H1 (cell line): Measurements from ENCODE around the gene CBLB. TPM values are rescaled to one million over a fixed set of nuclear protein-coding genes. Genes with fewer than 3 reads are reported as not detected.

Experiments used
- BRCA1 ChIP-seq: IDR thresholded peaks from 2 replicates; pipeline ENCODE4 v1.6.1; 2012; ENCODE audit warnings: low read depth, low read length, improper control_type of control experiment
- CHD7 ChIP-seq: fragments of 300-600 bp; sonication (generic); IDR thresholded peaks from 2 replicates; pipeline ENCODE4 v1.7.1; 2012; ENCODE audit warnings: low read length, moderate library complexity, mild to moderate bottlenecking, inconsistent platforms; ENCODE audit not compliant: insufficient replicate concordance
- EGR1 ChIP-seq: IDR thresholded peaks from 2 replicates; pipeline ENCODE4 v1.6.1; 2011; ENCODE audit warnings: low read depth, low read length, borderline replicate concordance
- EP300 ChIP-seq, 2 experiments: IDR thresholded peaks; 1 replicate in 1 of 2; 2 replicates in 1 of 2; pipeline ENCODE4 v1.6.1; 2011 to 2012; ENCODE audit warnings: low read depth in 2 of 2, low read length in 2 of 2, mild to moderate bottlenecking in 2 of 2, borderline replicate concordance in 1 of 2, inconsistent platforms in 1 of 2, moderate library complexity in 1 of 2
- JUND ChIP-seq: IDR thresholded peaks from 2 replicates; pipeline ENCODE4 v1.6.1; 2011; ENCODE audit warnings: mild to moderate bottlenecking, improper control_type of control experiment, low read length
- KDM1A ChIP-seq: fragments of 200-600, 300-600 bp; sonication (generic); IDR thresholded peaks from 2 replicates; pipeline ENCODE4 v1.7.1; 2016; ENCODE audit warnings: mild to moderate bottlenecking, low read length, borderline replicate concordance
- KDM4A ChIP-seq: IDR thresholded peaks from one replicate; pipeline ENCODE4 v1.7.1; 2012; ENCODE audit warnings: low read depth, mild to moderate bottlenecking, moderate library complexity, low read length, inconsistent platforms; ENCODE audit not compliant: severe bottlenecking
- MAFK ChIP-seq: IDR thresholded peaks from 2 replicates; pipeline ENCODE4 v1.6.1; 2012; ENCODE audit warnings: low read depth, mild to moderate bottlenecking, improper control_type of control experiment, low read length
- NRF1 ChIP-seq: IDR thresholded peaks from 2 replicates; pipeline ENCODE4 v1.6.1; 2011; ENCODE audit warnings: mild to moderate bottlenecking, low read depth, low read length, improper control_type of control experiment
- POU5F1 ChIP-seq: IDR thresholded peaks from 2 replicates; pipeline ENCODE4 v1.6.1; 2011; ENCODE audit warnings: low read depth, mild to moderate bottlenecking, low read length, moderate library complexity
- RBBP5 ChIP-seq: IDR thresholded peaks from 2 replicates; pipeline ENCODE4 v1.7.1; 2012; ENCODE audit warnings: low read depth, mild to moderate bottlenecking, inconsistent platforms, low read length, moderate library complexity, borderline replicate concordance
- polyA plus RNA-seq, 7 experiments: library from polyadenylated mRNA; depleted of rRNA in 3 of 7; stranded (reverse) in 5 of 7; unstranded in 2 of 7; fragments of >200 nt in 5 of 7; fragments of 200-250 nt in 2 of 7; gene quantifications; 1 replicate in 5 of 7; 2 replicates in 1 of 7; 4 replicates in 1 of 7; pipeline versions ENCODE4 v1.2.1 to v1.2.3, GENCODE V29; 2011 to 2013; ENCODE audit warnings: missing spikeins in 2 of 7, mixed read lengths in 2 of 7
- total RNA-seq: library from RNA; stranded (reverse); fragmentation: NEBNext Ultra II Directional; extraction: Animal tissue kit (Norgen Biotek cat#: 25700); gene quantifications from 2 replicates; pipeline ENCODE4 v1.2.1, GENCODE V29; 2021

The CBLB gene
- total and polyA plus RNA-seq, 2 of the 8 experiments (the other 6 are each of a cell fraction or from before 2014, with no cell fraction given), result 14.5 to 26.0 TPM

DNA sequence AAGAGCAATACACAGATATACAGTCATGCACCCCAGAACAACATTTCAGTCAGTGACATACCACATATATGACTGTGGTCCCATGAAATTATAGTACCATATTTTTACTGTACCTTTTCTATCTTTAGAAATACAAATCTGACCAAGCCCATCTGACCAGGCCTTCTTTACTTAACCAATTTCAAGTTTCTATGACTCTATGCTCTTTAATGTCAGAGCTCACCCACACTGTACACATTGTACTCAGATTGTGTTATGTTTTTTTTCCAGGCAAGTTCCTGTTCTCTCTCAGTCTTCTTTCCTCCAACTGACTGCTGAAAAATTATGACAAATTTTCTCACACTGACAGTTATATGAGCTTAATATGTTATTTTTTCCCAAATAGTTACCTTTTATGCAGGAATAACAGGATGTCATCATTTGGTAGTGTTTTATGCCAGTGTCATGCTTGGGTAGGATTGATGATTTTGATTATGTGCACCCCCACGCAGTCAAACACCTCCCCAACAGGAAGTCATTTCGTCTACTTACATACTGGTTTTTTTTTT is 8.0 kb upstream of the CBLB start (continued):
- no peak for TF ChIP-seq CHD7
- TF ChIP-seq EGR1, result no peak
- TF ChIP-seq POU5F1, result no peak
- TF ChIP-seq KDM4A, result no peak
- no peak for TF ChIP-seq BRCA1
- no peak for TF ChIP-seq NRF1
- TF ChIP-seq MAFK, result no peak
- no peak for TF ChIP-seq JUND
- TF ChIP-seq EP300 (IDR thresholded peaks at IDR 0.05; ENCODE audit: borderline replicate concordance in 1 of 2, low read depth in 2 of 2, low read length in 2 of 2), result no peak
- no peak for TF ChIP-seq RBBP5
- no peak for TF ChIP-seq KDM1A
